ENCODE data around the gene ZNF576. TPM values are rescaled to one million over a fixed set of nuclear protein-coding genes. Genes with fewer than 3 reads are reported as not detected.
"Not testable (repeated sequence)": the region's sequence is repeated elsewhere in the genome, so short reads cannot be mapped to it uniquely, and the experiment has no call there.

Gene ZNF576
- total RNA-seq, 1 experiment from 2014 or later: 18.4 TPM

GRCh38 chr19:43581467-43581866, 14.9 kb upstream of the ZNF576 start:
- Mint-ChIP-seq H3K9me3 (ENCODE audit: unreplicated experiment) (no peaks in the 10 kb centered on the region), H3K36me3 (ENCODE audit: insufficient read depth, unreplicated experiment) (peaks cover 13% of the 10 kb centered on the region), H3K4me3 (ENCODE audit: unreplicated experiment) (no peak overlapping the region), H3K27ac (ENCODE audit: low read depth, unreplicated experiment) (no peak overlapping the region), H3K27me3 (ENCODE audit: insufficient read depth, unreplicated experiment) (peaks cover 14% of the 10 kb centered on the region), H3K4me1 (ENCODE audit: insufficient read depth, unreplicated experiment) (no peaks in the 10 kb centered on the region)
- DNase-seq (ENCODE audit: unreplicated experiment): no peak
- intact Hi-C loops (cut with micrococcal nuclease): no loop called here
- BruUV-seq (replicated peaks): no TSS peak
- TF ChIP-seq, protein P1, sequence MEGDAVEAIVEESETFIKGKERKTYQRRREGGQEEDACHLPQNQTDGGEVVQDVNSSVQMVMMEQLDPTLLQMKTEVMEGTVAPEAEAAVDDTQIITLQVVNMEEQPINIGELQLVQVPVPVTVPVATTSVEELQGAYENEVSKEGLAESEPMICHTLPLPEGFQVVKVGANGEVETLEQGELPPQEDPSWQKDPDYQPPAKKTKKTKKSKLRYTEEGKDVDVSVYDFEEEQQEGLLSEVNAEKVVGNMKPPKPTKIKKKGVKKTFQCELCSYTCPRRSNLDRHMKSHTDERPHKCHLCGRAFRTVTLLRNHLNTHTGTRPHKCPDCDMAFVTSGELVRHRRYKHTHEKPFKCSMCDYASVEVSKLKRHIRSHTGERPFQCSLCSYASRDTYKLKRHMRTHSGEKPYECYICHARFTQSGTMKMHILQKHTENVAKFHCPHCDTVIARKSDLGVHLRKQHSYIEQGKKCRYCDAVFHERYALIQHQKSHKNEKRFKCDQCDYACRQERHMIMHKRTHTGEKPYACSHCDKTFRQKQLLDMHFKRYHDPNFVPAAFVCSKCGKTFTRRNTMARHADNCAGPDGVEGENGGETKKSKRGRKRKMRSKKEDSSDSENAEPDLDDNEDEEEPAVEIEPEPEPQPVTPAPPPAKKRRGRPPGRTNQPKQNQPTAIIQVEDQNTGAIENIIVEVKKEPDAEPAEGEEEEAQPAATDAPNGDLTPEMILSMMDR (IDR thresholded peaks at IDR 0.05; ENCODE audit: unreplicated experiment): no peak
- POLR2A ChIA-PET: no interaction called here
- CTCF ChIA-PET: no interaction called here

DNA sequence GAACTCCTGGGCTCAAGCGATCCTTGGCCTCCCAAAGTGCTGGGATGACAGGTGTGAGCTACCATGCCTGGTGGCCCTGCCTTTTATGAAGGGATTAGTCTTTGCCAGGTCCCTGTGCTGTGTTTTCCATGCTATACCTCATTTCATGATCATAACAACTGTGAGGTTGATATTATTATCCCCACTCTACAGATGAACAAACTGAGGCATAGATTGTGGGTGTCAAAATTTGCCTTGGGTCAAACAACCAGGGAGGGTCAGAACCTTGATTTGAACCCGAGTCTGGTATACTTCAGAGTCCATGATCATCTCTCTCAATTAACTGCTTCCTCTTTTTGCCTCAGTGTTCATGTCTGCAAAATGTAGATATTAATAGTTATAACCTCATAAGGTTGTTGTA, 13.9 kb upstream of the ZNF576 start:
- H3K36me3 Mint-ChIP-seq (ENCODE audit: insufficient read depth, unreplicated experiment): peaks cover 7% of the 10 kb centered on the region
- no peak overlapping the region for H3K27ac Mint-ChIP-seq (ENCODE audit: low read depth, unreplicated experiment)
- H3K27me3 Mint-ChIP-seq (ENCODE audit: insufficient read depth, unreplicated experiment): peaks cover 14% of the 10 kb centered on the region
- TF ChIP-seq, protein P1 (IDR thresholded peaks at IDR 0.05; ENCODE audit: unreplicated experiment): no peak
- H3K9me3 Mint-ChIP-seq (ENCODE audit: unreplicated experiment): no peaks in the 10 kb centered on the region
- H3K4me1 Mint-ChIP-seq (ENCODE audit: insufficient read depth, unreplicated experiment): no peaks in the 10 kb centered on the region
- DNase-seq (ENCODE audit: unreplicated experiment): no peak
- ChIA-PET POLR2A (interaction anchor here (0.6 to 0.7 kb wide), 2 partner anchors 172 to 798 kb away, joined by 3 read pairs; partner anchors contain the start of gene SMG9), CTCF (interaction anchor here (1.6 kb wide), 1 partner anchor 12 kb away, joined by 5 read pairs; no protein-coding TSS in a partner anchor)
- no peak overlapping the region for H3K4me3 Mint-ChIP-seq (ENCODE audit: unreplicated experiment)
- BruUV-seq (replicated peaks): no TSS peak
- intact Hi-C loops (cut with micrococcal nuclease): no loop called here

DNA sequence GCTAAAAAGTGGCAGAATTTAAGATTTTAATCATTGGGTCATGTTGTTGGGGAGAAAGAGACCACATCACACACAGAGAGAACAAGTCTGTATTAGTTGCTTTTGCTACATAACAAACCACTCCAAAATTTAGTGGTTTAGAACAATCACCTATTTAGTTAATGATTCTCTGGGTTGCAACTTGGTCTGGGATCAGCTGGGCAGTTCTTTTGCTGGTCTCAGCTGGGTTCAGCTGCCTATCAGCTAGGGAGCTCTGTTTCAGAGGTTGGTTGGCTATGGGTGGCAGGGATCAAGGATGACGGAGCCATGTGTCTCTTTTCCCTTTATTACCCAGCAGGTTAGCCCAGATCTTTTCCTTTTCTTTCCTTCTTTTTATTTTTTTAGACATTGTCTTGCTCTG, 11.9 kb upstream of the ZNF576 start:
- Mint-ChIP-seq H3K27me3 (ENCODE audit: insufficient read depth, unreplicated experiment) (no peaks in the 10 kb centered on the region), H3K9me3 (ENCODE audit: unreplicated experiment) (no peaks in the 10 kb centered on the region), H3K36me3 (ENCODE audit: insufficient read depth, unreplicated experiment) (peaks cover 10% of the 10 kb centered on the region), H3K4me1 (ENCODE audit: insufficient read depth, unreplicated experiment) (no peaks in the 10 kb centered on the region), H3K4me3 (ENCODE audit: unreplicated experiment) (no peak overlapping the region), H3K27ac (ENCODE audit: low read depth, unreplicated experiment) (no peak overlapping the region)
- intact Hi-C loops (cut with micrococcal nuclease): no loop called here
- ChIA-PET CTCF (interaction anchor here (1.4 kb wide), 1 partner anchor 9 kb away, joined by 4 read pairs; no protein-coding TSS in a partner anchor), POLR2A (no interaction called here)
- BruUV-seq (replicated peaks): no TSS peak
- DNase-seq (ENCODE audit: unreplicated experiment): no peak
- TF ChIP-seq, protein P1 (IDR thresholded peaks at IDR 0.05; ENCODE audit: unreplicated experiment): no peak

- no peak overlapping the region for H3K4me3 Mint-ChIP-seq (ENCODE audit: unreplicated experiment)
- H3K9me3 Mint-ChIP-seq (ENCODE audit: unreplicated experiment): no peaks in the 10 kb centered on the region
- intact Hi-C loops (cut with micrococcal nuclease): no loop called here
- ChIA-PET CTCF (no interaction called here), POLR2A (no interaction called here)
- H3K36me3 Mint-ChIP-seq (ENCODE audit: insufficient read depth, unreplicated experiment): peaks cover 27% of the 10 kb centered on the region
- no TSS peak for BruUV-seq (replicated peaks)
- no peak overlapping the region for H3K27ac Mint-ChIP-seq (ENCODE audit: low read depth, unreplicated experiment)
- TF ChIP-seq, protein P1 (IDR thresholded peaks at IDR 0.05; ENCODE audit: unreplicated experiment): no peak
- no peak for DNase-seq (ENCODE audit: unreplicated experiment)
- no peaks in the 10 kb centered on the region for H3K27me3 Mint-ChIP-seq (ENCODE audit: insufficient read depth, unreplicated experiment)
- H3K4me1 Mint-ChIP-seq (ENCODE audit: insufficient read depth, unreplicated experiment): no peaks in the 10 kb centered on the region
Measured at GRCh38 chr19:43586346-43586745, 10.0 kb upstream of the ZNF576 start.

DNA sequence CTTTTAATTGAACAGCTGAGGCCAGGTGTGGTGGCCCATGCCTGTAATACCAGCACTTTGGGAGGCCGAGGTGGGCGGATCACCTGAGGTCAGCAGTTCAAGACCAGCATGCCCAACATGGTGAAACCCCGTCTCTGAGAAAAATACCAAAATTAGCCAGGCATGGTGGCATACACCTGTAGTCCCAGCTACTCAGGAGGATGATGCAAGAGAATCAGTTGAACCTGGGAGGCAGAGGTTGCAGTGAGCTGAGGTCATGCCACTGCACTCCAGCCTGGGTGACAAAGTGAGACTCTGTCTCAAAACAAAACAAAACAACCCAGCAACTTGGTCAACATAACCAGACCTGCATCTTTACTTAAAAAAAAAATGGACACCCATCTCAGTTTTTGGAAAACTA, 9.4 kb upstream of the ZNF576 start:
- H3K9me3 Mint-ChIP-seq (ENCODE audit: unreplicated experiment); CTCF ChIA-PET; H3K27ac Mint-ChIP-seq (ENCODE audit: low read depth, unreplicated experiment); H3K4me1 Mint-ChIP-seq (ENCODE audit: insufficient read depth, unreplicated experiment); H3K4me3 Mint-ChIP-seq (ENCODE audit: unreplicated experiment); DNase-seq (ENCODE audit: unreplicated experiment); BruUV-seq (replicated peaks); intact Hi-C loops (cut with micrococcal nuclease); POLR2A ChIA-PET; H3K27me3 Mint-ChIP-seq (ENCODE audit: insufficient read depth, unreplicated experiment): not testable (repeated sequence)
- peaks cover 30% of the 10 kb centered on the region for H3K36me3 Mint-ChIP-seq (ENCODE audit: insufficient read depth, unreplicated experiment)
